Mesothelial cell of epicardium (in vitro differentiated cells): ENCODE results near the gene TTC38. TPM values are rescaled to one million over a fixed set of nuclear protein-coding genes. Genes with fewer than 3 reads are reported as not detected.
"Not testable (repeated sequence)": the region's sequence is repeated elsewhere in the genome, so short reads cannot be mapped to it uniquely, and the experiment has no call there.

Experiments used
- DNase-seq, 2 experiments: peaks; one replicate each; pipeline ENCODE4 v3.0.0; 2021; ENCODE audit warnings: low spot score in 2 of 2; ENCODE audit not compliant: unreplicated experiment in 2 of 2
- H3K27ac Mint-ChIP-seq: 2 replicates; pipeline ENCODE4 v1.8.0; 2021; ENCODE audit warnings: mixed read lengths
- H3K27me3 Mint-ChIP-seq: 2 replicates; pipeline ENCODE4 v1.8.0; 2021; ENCODE audit warnings: low read depth, mixed read lengths
- H3K36me3 Mint-ChIP-seq: 2 replicates; pipeline ENCODE4 v1.8.0; 2021; ENCODE audit warnings: mixed read lengths
- H3K4me1 Mint-ChIP-seq: 2 replicates; pipeline ENCODE4 v1.8.0; 2021; ENCODE audit warnings: mixed read lengths
- H3K4me3 Mint-ChIP-seq: 2 replicates; pipeline ENCODE4 v1.8.0; 2021; ENCODE audit warnings: mild to moderate bottlenecking, moderate library complexity, mixed read lengths
- H3K9me3 Mint-ChIP-seq: 2 replicates; pipeline ENCODE4 v1.8.0; 2021; ENCODE audit warnings: mixed read lengths
- total RNA-seq: library from RNA; stranded (reverse); gene quantifications from 3 replicates; pipeline ENCODE4 v1.2.1, GENCODE V29; 2021
- TF ChIP-seq, protein P1 (sequence below): fragments of 200-600 bp; sonication (generic); IDR thresholded peaks from one replicate; pipeline ENCODE4 v1.5.0; 2021; ENCODE audit warnings: antibody characterized with exemption; ENCODE audit not compliant: unreplicated experiment

Gene TTC38
- total RNA-seq, 1 donor from 2014 or later, result 30.3 TPM

DNA sequence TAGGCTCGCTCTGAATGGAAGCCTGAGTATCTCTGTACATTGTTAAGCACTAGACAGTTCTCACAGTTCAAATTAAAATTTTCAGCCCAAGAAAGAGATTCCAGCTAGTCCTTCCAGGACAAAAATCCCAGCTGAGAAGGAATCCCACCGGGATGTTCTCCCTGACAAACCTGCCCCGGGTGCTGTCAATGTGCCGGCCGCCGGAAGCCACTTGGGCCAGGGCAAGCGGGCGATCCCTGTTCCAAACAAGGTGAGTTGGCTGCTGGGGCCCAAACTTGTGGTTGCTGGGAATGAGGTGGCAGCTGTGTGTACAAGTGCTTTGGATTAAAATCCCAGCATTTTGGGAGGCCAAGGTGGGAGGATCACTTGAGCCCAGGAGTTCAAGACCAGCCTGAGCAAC is 44.2 kb downstream of the TTC38 start:
- DNase-seq, result no peak
- Mint-ChIP-seq H3K27ac (no peak overlapping the region), H3K4me1 (peaks cover 6% of the 10 kb centered on the region), H3K36me3 (peaks cover 19% of the 10 kb centered on the region), H3K27me3 (no peaks in the 10 kb centered on the region), H3K4me3 (no peak overlapping the region), H3K9me3 (no peaks in the 10 kb centered on the region)
- TF ChIP-seq, protein P1, sequence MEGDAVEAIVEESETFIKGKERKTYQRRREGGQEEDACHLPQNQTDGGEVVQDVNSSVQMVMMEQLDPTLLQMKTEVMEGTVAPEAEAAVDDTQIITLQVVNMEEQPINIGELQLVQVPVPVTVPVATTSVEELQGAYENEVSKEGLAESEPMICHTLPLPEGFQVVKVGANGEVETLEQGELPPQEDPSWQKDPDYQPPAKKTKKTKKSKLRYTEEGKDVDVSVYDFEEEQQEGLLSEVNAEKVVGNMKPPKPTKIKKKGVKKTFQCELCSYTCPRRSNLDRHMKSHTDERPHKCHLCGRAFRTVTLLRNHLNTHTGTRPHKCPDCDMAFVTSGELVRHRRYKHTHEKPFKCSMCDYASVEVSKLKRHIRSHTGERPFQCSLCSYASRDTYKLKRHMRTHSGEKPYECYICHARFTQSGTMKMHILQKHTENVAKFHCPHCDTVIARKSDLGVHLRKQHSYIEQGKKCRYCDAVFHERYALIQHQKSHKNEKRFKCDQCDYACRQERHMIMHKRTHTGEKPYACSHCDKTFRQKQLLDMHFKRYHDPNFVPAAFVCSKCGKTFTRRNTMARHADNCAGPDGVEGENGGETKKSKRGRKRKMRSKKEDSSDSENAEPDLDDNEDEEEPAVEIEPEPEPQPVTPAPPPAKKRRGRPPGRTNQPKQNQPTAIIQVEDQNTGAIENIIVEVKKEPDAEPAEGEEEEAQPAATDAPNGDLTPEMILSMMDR, result no peak

- not testable (repeated sequence) for H3K27me3 Mint-ChIP-seq, H3K4me1 Mint-ChIP-seq, H3K4me3 Mint-ChIP-seq, DNase-seq, H3K27ac Mint-ChIP-seq, H3K9me3 Mint-ChIP-seq
- H3K36me3 Mint-ChIP-seq, result peaks cover 20% of the 10 kb centered on the region
These were observed 45.0 kb downstream of the TTC38 start for GRCh38 chr22:46312848-46313247.

DNA sequence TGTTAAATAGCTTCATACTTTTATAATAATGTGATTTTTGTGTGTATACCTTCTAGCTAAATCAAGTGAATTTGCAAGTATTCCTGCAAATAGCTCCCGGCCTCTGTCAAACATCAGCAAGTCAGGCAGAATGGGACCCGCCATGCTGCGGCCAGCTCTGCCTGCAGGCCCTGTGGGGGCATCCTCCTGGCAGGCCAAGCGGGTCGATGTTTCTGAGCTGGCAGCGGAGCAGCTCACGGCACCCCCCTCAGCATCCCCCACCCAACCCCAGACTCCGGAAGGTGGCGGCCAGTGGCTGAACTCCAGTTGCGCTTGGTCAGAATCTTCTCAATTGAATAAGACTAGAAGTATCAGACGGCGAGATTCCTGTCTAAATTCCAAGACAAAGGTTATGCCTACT is 48.2 kb downstream of the TTC38 start:
- H3K27ac Mint-ChIP-seq, result no peak overlapping the region
- H3K4me1 Mint-ChIP-seq, result no peaks in the 10 kb centered on the region
- H3K36me3 Mint-ChIP-seq, result peaks cover 21% of the 10 kb centered on the region
- DNase-seq, result no peak
- no peaks in the 10 kb centered on the region for H3K9me3 Mint-ChIP-seq
- no peaks in the 10 kb centered on the region for H3K27me3 Mint-ChIP-seq
- TF ChIP-seq, protein P1, result no peak
- no peak overlapping the region for H3K4me3 Mint-ChIP-seq

DNA sequence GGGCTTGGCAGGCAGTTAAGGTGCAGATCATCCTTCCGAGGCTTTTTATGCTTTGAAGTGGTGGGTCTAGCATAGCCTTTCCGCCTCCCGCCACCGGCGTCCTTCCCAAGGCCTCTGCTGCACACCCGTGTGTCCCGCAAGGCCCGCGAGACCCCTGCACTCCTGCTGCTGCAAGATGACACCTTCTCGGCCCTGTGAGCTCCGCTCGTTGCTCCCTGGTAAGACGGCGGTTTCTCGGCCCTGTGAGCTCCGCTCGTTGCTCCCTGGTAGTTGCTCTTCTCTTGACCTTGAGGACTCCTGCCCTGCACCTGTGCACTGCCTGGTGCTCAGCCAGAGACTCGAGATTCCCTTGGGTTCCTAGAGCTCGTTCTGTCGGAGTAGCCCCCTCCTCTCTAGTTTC is 49.8 kb downstream of the TTC38 start:
- H3K36me3 Mint-ChIP-seq, result peaks cover 21% of the 10 kb centered on the region
- no peak overlapping the region for H3K27ac Mint-ChIP-seq
- no peak overlapping the region for H3K4me3 Mint-ChIP-seq

DNA sequence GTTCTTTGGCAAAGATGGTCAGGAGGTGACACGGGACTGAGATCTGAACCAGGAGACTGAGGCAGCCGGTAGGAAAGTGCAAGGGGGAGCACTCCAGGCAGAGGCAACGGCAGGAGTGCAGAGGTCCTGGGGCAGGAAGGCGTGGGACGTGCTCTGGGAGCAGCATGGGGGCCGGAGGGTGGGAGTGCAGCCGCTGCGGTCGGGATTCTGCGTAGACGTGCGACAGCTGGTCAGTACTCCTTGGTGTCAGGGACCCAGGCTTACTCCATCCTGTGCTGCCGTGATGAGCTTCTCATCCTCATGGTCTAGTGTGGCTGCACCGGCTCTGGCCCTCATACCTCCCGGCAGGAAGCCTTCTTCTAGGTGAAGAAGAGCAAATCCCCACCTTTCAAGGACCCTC is 50.8 kb downstream of the TTC38 start:
- Mint-ChIP-seq H3K4me3 (no peak overlapping the region), H3K36me3 (peaks cover 21% of the 10 kb centered on the region), H3K9me3 (no peaks in the 10 kb centered on the region), H3K27me3 (no peaks in the 10 kb centered on the region), H3K4me1 (no peaks in the 10 kb centered on the region), H3K27ac (no peak overlapping the region)
- TF ChIP-seq, protein P1, result no peak
- DNase-seq, result no peak

More for the DNA sequence above, 49.8 kb downstream of the TTC38 start:
- Mint-ChIP-seq H3K9me3 (no peaks in the 10 kb centered on the region), H3K4me1 (no peaks in the 10 kb centered on the region), H3K27me3 (no peaks in the 10 kb centered on the region)
- TF ChIP-seq, protein P1, result no peak
- no peak for DNase-seq

DNA sequence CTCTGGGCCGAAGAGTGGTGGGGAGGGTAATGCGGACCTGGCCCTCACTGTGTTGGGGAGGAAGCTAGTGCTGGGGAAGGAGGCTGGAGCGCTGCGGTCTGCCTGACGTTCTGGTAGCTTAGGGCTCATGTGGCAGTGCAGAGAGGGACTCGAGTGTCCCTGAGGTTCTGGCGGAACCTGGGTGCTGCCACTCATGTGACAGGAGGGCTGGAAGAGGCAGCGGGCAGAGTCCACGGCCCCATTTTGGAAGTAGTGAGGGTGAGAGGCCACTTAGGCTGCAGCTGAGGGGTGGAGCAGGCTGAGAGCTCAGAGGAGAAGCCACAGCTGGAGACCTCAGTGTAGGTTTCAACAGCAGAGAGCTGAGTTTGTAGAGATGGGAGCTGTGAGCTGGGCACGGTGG is 51.5 kb downstream of the TTC38 start:
- H3K36me3 Mint-ChIP-seq, result peaks cover 21% of the 10 kb centered on the region
- H3K4me1 Mint-ChIP-seq, result no peaks in the 10 kb centered on the region
- no peak for DNase-seq
- H3K9me3 Mint-ChIP-seq, result no peaks in the 10 kb centered on the region
- TF ChIP-seq, protein P1, result no peak
- H3K27me3 Mint-ChIP-seq, result no peaks in the 10 kb centered on the region
- no peak overlapping the region for H3K4me3 Mint-ChIP-seq
- H3K27ac Mint-ChIP-seq, result no peak overlapping the region
